ENCODE data around the gene CDC42SE1. TPM values are rescaled to one million over a fixed set of nuclear protein-coding genes. Genes with fewer than 3 reads are reported as not detected.

The CDC42SE1 gene
- total RNA-seq, 2 experiments from 2014 or later = 86.5 to 92.8 TPM

GRCh38 chr1:151061704-151062103 is 2.3 kb upstream of the CDC42SE1 start:
- intact Hi-C loops (cut with micrococcal nuclease) = no loop called here
- ATAC-seq = no peak
- H3K4me3 Mint-ChIP-seq = peak overlapping the region; percentile 96
- CTCF ChIA-PET = interaction anchor here (0.6 to 6.5 kb wide), 7 partner anchors 9 to 201 kb away, joined by 3 to 40 read pairs (median 5); partner anchors contain the start of genes GABPB2 and MINDY1
- H3K9me3 Mint-ChIP-seq = no peaks in the 10 kb centered on the region
- peaks cover 24% of the 10 kb centered on the region for H3K36me3 Mint-ChIP-seq (ENCODE audit: low read depth)
- POLR2A ChIA-PET = interaction anchor here (0.6 to 2.3 kb wide), 4 partner anchors 8 to 44 kb away, joined by 4 to 9 read pairs (median 8); partner anchors contain the start of gene C1orf56
- H3K4me1 Mint-ChIP-seq (ENCODE audit: low read depth) = peaks cover 33% of the 10 kb centered on the region
- H3K27me3 Mint-ChIP-seq = no peaks in the 10 kb centered on the region
- no peak overlapping the region for H3K27ac Mint-ChIP-seq
- no peak for DNase-seq
- TF ChIP-seq CTCF (IDR thresholded peaks at IDR 0.05) = no peak

GRCh38 chr1:151060657-151061421 is 1.4 kb upstream of the CDC42SE1 start:
- intact Hi-C loops (cut with micrococcal nuclease) = no loop called here
- CTCF ChIA-PET = interaction anchor here (0.6 to 6.5 kb wide), 7 partner anchors 10 to 96 kb away, joined by 4 to 40 read pairs (median 9); partner anchors contain the start of genes C1orf56, GABPB2 and TNFAIP8L2
- Mint-ChIP-seq H3K9me3 (no peaks in the 10 kb centered on the region), H3K4me3 (peak overlapping the region; percentile 96), H3K4me1 (ENCODE audit: low read depth) (peaks cover 41% of the 10 kb centered on the region), H3K27me3 (no peaks in the 10 kb centered on the region), H3K36me3 (ENCODE audit: low read depth) (peaks cover 30% of the 10 kb centered on the region), H3K27ac (peak overlapping the region; percentile 95)
- ATAC-seq (no peak), DNase-seq (no peak)
- POLR2A ChIA-PET = interaction anchor here (1.0 to 5.5 kb wide), 6 partner anchors 9 to 1215 kb away, joined by 3 to 40 read pairs (median 6); partner anchors contain the start of genes C1orf56 and GABPB2
- no peak for TF ChIP-seq CTCF (IDR thresholded peaks at IDR 0.05)

- DNase-seq = peak; percentile 67
- Mint-ChIP-seq H3K4me1 (ENCODE audit: low read depth) (peaks cover 48% of the 10 kb centered on the region), H3K9me3 (no peaks in the 10 kb centered on the region), H3K27ac (peak within 1 kb of the TSS; percentile 95), H3K36me3 (ENCODE audit: low read depth) (peaks cover 37% of the 10 kb centered on the region), H3K4me3 (peak within 1 kb of the TSS; percentile 96), H3K27me3 (no peaks in the 10 kb centered on the region)
- ATAC-seq = no peak
- no peak for TF ChIP-seq CTCF (IDR thresholded peaks at IDR 0.05)
- ChIA-PET POLR2A (interaction anchor here (0.7 to 5.5 kb wide), 9 partner anchors 8 to 1215 kb away, joined by 3 to 40 read pairs (median 6); partner anchors contain the start of genes C1orf56 and GABPB2), CTCF (interaction anchor here (0.6 to 6.5 kb wide), 10 partner anchors 8 to 97 kb away, joined by 3 to 40 read pairs (median 8); partner anchors contain the start of genes C1orf56, GABPB2 and TNFAIP8L2)
- intact Hi-C loops (cut with micrococcal nuclease) = no loop called here
Observed at GRCh38 chr1:151060007-151060656, 710 bp upstream of the CDC42SE1 start, which contains the start of gene MLLT11. TSS of gene MLLT11 (plus strand) at chr1:151060397. CDS start at chr1:151067225, 6,828 bp downstream.

GRCh38 chr1:151058692-151059091 is 730 bp downstream of the CDC42SE1 start:
- Mint-ChIP-seq H3K9me3 (no peaks in the 10 kb centered on the region), H3K4me1 (ENCODE audit: low read depth) (peaks cover 59% of the 10 kb centered on the region), H3K4me3 (peak overlapping the region; percentile 96), H3K36me3 (ENCODE audit: low read depth) (peaks cover 51% of the 10 kb centered on the region), H3K27ac (peak overlapping the region; percentile 95), H3K27me3 (no peaks in the 10 kb centered on the region)
- no peak for TF ChIP-seq CTCF (IDR thresholded peaks at IDR 0.05)
- intact Hi-C loops (cut with micrococcal nuclease) = loop anchor here (5.0 kb wide), 1 partner anchor 36 kb away; no protein-coding TSS in a partner anchor
- ChIA-PET POLR2A (interaction anchor here (0.8 to 5.5 kb wide), 9 partner anchors 9 to 98 kb away, joined by 3 to 40 read pairs (median 6); partner anchors contain the start of genes C1orf56, GABPB2 and TNFAIP8L2), CTCF (interaction anchor here (0.6 to 6.5 kb wide), 10 partner anchors 8 to 90 kb away, joined by 3 to 40 read pairs (median 7); partner anchors contain the start of genes C1orf56 and GABPB2)
- DNase-seq = peak; percentile 39
- no peak for ATAC-seq

Data from activated CD8-positive, alpha-beta T cell treated with anti-CD3 and anti-CD28 coated beads for 36 hours (primary cell).